Lower leg skin (tissue), 3 donors: ENCODE measurements around the gene MSRB3.

ENCODE experiments used
- CTCF ChIP-seq, 3 donors: fragments of 450-650 bp; IDR thresholded peaks; one replicate each; pipeline ENCODE4 v1.5.1; 2016; ENCODE audit warnings: antibody characterized with exemption in 3 of 3, mild to moderate bottlenecking in 3 of 3, moderate library complexity in 2 of 3
- POLR2A ChIP-seq, 2 donors: fragments of 450-650 bp; IDR thresholded peaks; one replicate each; pipeline ENCODE4 v1.6.1; 2016 to 2017; ENCODE audit warnings: antibody characterized with exemption in 2 of 2, mild to moderate bottlenecking in 1 of 2, moderate library complexity in 1 of 2

GRCh38 chr12:65318186-65318685 is 39.8 kb downstream of the MSRB3 start:
- TF ChIP-seq CTCF (IDR thresholded peaks at IDR 0.05) (no peak), POLR2A (IDR thresholded peaks at IDR 0.05) (no peak)
